NCI-H1105 treated with DMSO at 0.1 percent for 48 hours (cell line): ENCODE results near the gene MITD1.
A peak's percentile ranks its signal among the peaks of the same experiment; 100 is the strongest.
"Not testable (repeated sequence)": the region's sequence is repeated elsewhere in the genome, so short reads cannot be mapped to it uniquely, and the experiment has no call there.

Experiments used
- DNase-seq: peaks from one replicate; lab custom pipeline; 2025; lab: John Stamatoyannopoulos, UW

The MITD1 gene

DNA sequence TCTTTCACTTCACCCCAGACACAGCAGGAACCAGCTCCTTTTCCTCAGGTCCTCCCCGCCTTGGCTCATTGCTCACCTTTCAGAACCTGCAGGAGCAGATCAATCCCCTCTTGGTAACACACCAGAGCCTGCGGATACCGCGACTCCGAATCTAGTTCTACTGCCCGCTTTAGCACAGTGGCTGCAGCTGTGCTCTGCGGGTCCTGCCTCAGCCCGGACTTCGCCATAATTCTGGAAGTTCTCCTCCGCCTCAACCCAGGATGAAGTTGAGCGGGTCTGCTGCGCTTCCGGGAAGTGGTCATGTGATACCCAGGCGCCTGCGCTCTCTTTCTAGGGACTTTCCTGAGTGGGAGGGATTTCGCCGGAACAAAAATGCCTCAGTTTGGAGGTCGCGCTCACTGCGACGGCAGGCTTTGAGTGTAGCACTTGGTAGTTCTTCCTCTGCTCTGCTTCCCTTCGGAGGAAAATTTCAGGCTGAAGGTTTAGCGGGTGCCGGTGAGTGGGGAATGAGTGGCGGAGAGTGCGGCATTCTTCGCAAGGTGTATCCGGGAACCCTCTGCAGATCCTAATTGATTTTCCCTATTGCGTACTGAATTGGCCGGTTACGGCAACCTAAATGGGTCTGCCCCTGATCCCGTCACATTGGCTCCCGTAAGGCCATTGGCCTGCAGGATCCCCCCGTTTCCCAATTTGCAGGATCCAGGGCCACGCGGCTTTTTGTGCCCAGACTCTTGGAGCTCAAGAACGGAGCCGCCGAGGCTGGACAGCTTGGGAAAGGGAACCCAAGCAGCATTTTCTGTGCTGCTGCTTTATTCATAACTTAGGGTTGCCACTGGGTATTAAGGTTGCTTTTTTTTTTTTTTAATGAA is at the start of gene MITD1, which contains the start of gene MRPL30:
MITD1 (minus strand) TSS at position 304 of the 869 bp plus-strand sequence; CDS start at position 227, 77 bp downstream.
MRPL30 (plus strand) TSS at position 430 of the 869 bp plus-strand sequence. CDS start 5,020 bp downstream, outside the sequence.
- DNase-seq, result peak; percentile 91

DNA sequence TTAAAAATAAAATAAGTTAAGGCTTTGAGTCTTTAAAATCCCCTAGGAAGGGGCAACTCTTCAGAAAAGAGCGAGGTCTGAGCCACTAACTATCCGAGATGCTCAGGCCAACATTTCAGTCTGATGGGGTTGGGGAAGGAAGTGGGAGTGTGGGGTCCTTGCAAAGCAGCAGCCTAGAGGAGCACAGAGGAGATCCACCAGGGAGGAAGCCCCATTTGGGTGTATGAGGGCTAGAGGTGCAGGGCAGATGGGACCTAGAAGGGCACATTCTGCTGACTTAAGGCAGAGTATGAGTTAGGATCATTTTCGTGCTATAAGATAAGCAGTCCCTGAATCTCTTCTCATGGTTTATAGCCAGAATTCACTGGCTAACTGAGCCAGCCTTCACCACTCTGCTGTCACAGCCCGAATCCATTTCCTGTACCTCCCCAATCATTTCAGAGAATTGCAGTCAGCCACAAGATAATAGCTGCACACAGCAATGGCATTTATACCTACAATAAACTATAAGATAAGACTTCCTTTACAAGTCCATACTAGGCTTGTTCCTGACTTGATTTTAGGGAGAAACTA is 37.2 kb upstream of the MITD1 start:
- DNase-seq, result no peak

DNA sequence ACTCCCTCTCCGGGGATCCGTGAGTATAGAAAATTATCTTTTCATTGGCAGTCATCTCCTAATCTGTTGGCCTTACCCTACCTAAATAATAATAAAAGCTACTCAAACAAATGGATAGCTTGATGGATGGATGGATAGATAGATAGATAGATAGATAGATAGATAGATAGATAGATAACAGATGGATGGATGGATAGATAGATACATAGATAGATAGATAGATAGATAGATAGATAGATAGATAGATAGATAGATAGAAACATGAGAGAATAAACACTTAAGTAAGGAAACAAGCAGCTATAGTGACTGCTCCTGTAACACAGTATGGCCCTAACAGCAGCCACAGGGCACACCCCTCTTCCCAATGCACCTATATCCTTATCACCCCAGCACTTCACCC is 35.2 kb upstream of the MITD1 start:
- no peak for DNase-seq

- no peak for DNase-seq
These were observed 24.6 kb upstream of the MITD1 start for GRCh38 chr2:99205491-99205890.

GRCh38 chr2:99201959-99202678 is 21.3 kb upstream of the MITD1 start:
- no peak for DNase-seq

DNA sequence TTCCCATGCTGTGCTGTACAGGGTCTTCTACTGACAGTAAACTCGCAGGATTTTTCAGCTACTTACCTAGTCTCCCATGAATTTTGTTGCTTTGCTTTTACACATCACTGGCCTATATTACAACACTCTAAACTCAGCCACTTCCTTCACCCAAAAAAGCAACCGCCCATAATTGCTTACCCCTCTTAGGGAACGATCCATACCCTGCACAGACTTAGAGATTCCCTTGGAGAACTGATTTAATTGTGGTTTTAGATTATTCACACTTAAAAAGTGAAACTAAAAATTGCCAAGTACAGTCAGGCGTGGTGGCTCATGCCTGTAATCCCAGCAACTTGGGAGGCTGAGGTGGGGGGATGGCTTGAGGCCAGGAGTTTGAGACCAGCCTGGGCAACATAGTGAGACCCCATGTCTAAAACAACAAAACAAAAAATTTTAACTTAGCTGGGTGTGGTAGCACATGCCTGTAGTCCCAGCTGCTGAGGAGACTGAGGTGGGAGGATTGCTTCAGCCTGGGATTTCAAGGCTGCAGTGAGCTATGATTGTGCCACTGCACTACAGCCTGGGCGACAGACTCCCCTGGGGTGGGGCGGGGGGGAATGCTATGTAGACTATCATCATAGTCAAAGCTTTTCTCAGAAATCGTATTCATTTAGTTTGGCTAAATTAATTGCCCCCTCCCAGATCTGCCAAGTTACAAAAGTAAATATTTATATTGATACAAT is 19.4 kb upstream of the MITD1 start:
- no peak for DNase-seq

- DNase-seq, result no peak
These were observed 17.4 kb upstream of the MITD1 start for GRCh38 chr2:99198103-99198841.

GRCh38 chr2:99192364-99192763 is 11.5 kb upstream of the MITD1 start:
- not testable (repeated sequence) for DNase-seq

- no peak for DNase-seq
These were observed 9.7 kb upstream of the MITD1 start for GRCh38 chr2:99190548-99190947.

GRCh38 chr2:99188357-99188756 is 7.5 kb upstream of the MITD1 start:
- DNase-seq, result no peak

GRCh38 chr2:99187011-99187410 is 6.2 kb upstream of the MITD1 start:
- no peak for DNase-seq

GRCh38 chr2:99184811-99185210 is 4.0 kb upstream of the MITD1 start:
- DNase-seq, result no peak

- no peak for DNase-seq
These were observed 2.2 kb upstream of the MITD1 start for GRCh38 chr2:99183025-99183424.

GRCh38 chr2:99181624-99182000 is 754 bp upstream of the MITD1 start:
- no peak for DNase-seq

GRCh38 chr2:99171377-99172140 is 9.3 kb downstream of the MITD1 start:
- no peak for DNase-seq

GRCh38 chr2:99169534-99169933 is 11.3 kb downstream of the MITD1 start:
- no peak for DNase-seq

DNA sequence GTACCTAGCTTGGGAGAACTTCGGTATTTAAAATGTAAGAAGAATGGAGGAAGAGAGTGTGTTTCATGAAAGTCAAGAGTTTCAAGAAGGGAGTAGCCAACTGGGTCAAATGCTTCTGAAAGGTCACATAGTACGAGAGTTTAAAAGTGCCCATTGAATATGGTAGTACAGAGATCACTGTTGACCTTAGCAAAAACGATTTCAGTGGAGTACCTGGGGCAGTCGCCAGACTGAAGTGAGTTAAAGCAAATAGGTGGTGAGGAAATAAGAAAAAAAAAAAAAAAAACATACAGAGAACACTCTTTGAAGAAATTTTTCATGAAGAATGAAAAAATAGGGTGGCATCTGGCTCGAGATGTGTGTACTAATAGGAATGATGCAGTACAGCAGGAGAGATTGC is 14.6 kb downstream of the MITD1 start:
- no peak for DNase-seq

DNA sequence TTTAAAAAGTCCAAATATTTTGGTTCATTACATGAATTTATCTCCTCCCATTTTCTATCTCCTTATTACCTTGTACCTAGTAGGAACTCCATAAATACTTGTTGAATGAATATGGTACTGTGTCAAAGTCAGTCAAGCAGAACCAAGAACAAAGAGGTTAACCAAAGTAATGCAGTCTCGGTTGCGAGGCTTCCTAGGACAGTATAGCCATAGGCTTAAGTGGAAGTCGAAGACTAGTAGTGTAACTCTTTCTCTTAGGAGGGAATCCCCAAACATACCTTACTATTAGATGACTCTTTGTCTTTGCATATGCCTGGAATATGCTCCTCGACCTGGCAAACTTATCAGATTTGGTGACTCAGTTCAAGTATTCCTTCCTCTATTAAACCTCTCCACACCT is 21.3 kb downstream of the MITD1 start:
- no peak for DNase-seq

DNA sequence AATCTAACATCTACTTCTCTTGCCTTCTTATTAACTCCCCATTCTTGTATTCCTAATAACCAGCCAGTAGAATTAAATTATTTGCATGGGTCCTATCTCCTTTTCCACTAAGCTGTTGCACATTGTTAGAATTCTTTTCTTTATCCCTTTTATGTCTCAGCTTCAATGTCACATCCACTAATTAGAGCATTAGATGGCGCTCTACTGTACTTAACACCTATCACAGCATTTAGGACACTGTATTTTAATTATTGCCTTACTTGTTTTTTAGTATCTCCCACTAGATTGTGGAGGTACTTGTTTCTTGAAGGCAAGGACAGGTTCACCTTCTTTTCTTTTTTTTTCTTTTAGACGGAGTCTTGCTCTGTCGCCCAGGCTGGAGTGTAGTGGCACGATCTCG is 22.3 kb downstream of the MITD1 start:
- DNase-seq, result no peak

GRCh38 chr2:99156891-99157290 is 24.0 kb downstream of the MITD1 start:
- no peak for DNase-seq
